Stimulated activated effector memory CD8-positive, alpha-beta T cell treated with anti-CD3 and anti-CD28 coated beads, Interleukin-12 subunit alpha, Interleukin-12 subunit beta, amount 100 ng/mL, for 72 hours (primary cell): ENCODE measurements around the gene ERMARD.

Experiments used
- ATAC-seq: fragments of 150-1000 bp; cut with Tn5 transposase; 2 replicates; pipeline ENCODE4 v1.10.0; 2021
- DNase-seq, 2 donors: peaks; one replicate each; pipeline ENCODE4 v3.0.0; 2021 to 2022; ENCODE audit warnings: low spot score in 2 of 2
- H3K27ac Mint-ChIP-seq: one replicate; pipeline ENCODE4 v1.8.0; 2022; ENCODE audit warnings: mild to moderate bottlenecking, mixed read lengths
- H3K36me3 Mint-ChIP-seq: one replicate; pipeline ENCODE4 v1.8.0; 2022; ENCODE audit warnings: mild to moderate bottlenecking, mixed read lengths
- H3K4me1 Mint-ChIP-seq: one replicate; pipeline ENCODE4 v1.8.0; 2022; ENCODE audit warnings: mixed read lengths
- H3K4me3 Mint-ChIP-seq: one replicate; pipeline ENCODE4 v1.8.0; 2022; ENCODE audit warnings: mild to moderate bottlenecking, mixed read lengths
- H3K9me3 Mint-ChIP-seq: one replicate; pipeline ENCODE4 v1.8.0; 2022; ENCODE audit warnings: mixed read lengths

Gene ERMARD

DNA sequence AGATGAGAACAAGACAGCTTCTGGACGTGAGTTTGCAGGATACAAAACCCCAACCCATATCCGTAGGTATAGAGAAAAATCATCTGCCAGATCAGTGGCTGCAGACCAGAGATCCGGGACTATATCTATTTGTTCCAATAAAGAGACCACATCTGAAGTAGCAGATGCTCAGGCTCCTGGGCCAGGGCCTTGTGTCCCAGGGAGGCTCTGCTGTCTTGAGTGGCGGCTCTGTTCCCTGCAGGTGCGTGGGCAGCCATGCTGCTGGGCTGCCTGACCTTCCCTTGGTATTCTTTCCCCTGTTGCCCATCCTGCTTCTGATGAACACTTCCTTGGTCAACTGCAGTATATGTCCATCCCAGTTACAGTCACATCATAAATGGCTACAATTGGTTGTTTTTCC, 34.9 kb downstream of the ERMARD start:
- H3K9me3 Mint-ChIP-seq, result no peaks in the 10 kb centered on the region
- H3K36me3 Mint-ChIP-seq, result peaks cover 12% of the 10 kb centered on the region
- H3K4me1 Mint-ChIP-seq, result peaks cover 19% of the 10 kb centered on the region
- H3K27ac Mint-ChIP-seq, result no peak overlapping the region
- no peak for DNase-seq
- no peak for ATAC-seq
- no peak overlapping the region for H3K4me3 Mint-ChIP-seq

DNA sequence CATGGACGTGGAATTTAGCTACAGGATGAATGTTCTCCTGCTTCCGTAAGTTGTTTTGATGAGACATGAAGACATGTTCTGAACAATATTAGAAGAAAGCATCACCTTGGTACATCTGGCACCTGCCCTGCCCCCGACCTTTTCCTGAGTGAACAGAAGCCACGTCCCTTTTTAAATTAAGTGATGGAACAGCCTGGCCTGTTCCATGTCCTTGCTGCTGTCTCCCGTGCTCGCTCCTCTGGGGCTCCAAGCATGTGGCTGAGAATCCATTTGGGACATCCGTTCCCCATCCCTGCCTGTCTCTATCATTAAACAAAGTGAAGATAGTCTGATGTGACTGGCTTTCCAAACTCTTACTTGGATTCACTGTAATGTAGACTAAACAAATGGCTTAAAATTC, 36.4 kb downstream of the ERMARD start:
- peaks cover 22% of the 10 kb centered on the region for H3K4me1 Mint-ChIP-seq
- H3K27ac Mint-ChIP-seq, result no peak overlapping the region
- no peak overlapping the region for H3K4me3 Mint-ChIP-seq
- ATAC-seq (no peak), DNase-seq (no peak)
- no peaks in the 10 kb centered on the region for H3K9me3 Mint-ChIP-seq
- peaks cover 11% of the 10 kb centered on the region for H3K36me3 Mint-ChIP-seq

DNA sequence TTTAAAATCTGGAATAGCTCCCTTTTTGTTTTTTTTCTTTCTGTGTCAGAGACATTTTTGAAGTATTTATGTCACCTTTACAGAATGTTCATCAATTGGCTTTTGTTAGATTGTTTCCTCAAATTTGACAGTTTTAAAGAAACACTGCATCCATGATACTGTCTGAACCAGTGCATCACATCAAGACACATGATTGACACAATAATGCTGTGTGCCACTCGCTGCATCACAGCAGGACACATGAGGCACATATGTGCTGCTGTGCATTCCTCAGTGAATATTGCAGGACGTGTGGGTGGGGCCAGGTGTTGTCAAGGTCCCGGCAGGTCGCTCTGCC, 37.4 kb downstream of the ERMARD start:
- ATAC-seq, result no peak
- no peak for DNase-seq
- Mint-ChIP-seq H3K36me3 (peaks cover 6% of the 10 kb centered on the region), H3K4me3 (peak overlapping the region; percentile 75), H3K9me3 (no peaks in the 10 kb centered on the region), H3K27ac (no peak overlapping the region), H3K4me1 (peaks cover 22% of the 10 kb centered on the region)

DNA sequence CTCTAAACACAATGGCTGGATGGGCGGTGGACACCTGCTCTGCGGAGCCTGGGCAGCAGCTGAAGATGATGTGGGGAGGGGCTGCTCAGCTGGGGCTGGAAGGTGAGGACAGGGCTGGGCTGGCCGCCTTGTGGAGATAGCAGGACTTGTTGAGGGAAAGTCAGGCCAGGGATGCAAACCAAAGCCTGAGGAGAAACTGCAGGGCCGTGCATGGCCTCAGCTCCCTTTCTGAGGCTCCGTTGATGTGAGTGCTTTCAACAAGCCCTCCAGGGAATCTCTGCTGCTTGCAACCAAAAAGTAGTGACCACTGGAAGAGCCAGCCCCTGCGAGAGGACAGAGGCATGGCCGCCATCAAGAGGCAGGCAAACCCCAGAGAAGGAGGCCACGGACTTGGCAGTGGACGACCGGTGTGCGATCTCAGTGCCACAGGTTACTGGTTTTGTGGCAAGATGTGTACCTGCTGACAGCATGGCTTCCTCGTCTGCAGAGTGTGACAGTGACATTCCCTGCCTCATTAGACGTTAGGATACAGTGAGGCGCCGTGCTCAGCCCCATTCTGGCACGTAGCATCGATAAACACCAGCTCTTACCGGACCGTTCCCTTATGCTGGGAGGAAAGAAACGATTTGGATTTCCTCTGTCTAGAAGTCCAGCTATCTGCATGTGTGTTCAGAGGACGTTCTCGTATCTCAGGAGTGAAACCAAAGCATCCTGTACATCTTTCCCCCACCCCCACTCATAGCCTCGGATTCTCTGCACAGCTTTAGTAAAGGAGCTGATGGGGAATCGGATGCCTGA, 37.9 kb downstream of the ERMARD start:
- ATAC-seq (no peak), DNase-seq (no peak)
- Mint-ChIP-seq H3K4me3 (peak overlapping the region; percentile 75), H3K4me1 (peaks cover 22% of the 10 kb centered on the region), H3K36me3 (peaks cover 6% of the 10 kb centered on the region), H3K27ac (peak overlapping the region; percentile 73), H3K9me3 (no peaks in the 10 kb centered on the region)

DNA sequence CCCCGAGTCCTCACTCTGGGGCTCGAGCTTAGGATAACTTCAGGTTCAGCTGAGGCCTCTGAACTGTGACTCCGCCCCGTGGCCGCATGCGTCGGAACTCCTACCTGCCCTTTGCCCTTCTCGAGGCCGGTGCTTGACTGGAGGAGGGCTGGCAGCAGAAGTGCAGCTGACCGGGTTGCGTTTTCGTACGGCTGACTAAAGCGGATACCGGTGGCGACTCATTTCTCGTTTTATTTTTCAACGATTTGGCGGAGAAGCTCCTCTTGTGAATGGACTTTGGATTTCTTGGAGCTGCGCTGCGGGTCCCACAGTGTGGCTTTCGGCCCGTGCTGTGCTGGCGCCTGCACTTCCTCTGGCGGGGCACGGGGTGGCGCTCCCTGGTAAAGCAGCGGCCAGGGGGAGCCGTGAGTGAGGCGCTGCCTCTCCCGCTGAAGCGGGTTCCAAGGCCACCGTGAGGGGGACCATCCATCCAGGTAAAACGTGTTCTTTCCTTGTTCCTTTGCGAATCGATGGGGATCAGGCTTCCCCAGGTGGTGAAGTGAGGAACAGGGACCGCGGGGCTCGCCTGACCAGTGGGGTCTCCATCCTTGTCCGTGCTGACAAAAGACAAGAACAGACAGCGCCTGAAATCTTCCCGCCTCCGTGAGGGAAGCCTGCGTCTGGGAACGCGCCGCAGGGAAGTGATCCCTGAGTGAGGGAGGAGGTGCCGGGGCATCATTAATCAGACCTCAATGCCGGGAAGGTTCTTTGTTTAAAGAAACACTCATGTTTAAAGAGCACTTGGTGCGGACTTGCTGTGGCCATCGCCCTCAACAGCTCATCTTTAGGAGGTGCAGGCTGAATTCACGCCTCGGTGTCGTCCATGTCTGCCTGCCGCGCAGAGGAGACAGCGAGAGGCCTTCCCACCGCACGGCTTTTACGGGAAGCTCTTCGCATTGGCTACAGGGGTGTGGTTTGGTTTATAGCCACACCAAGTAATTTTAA, 38.8 kb downstream of the ERMARD start:
- H3K27ac Mint-ChIP-seq, result peak overlapping the region; percentile 73
- H3K4me1 Mint-ChIP-seq, result peaks cover 22% of the 10 kb centered on the region
- peak; percentile 95 for ATAC-seq
- H3K9me3 Mint-ChIP-seq, result no peaks in the 10 kb centered on the region
- peaks cover 6% of the 10 kb centered on the region for H3K36me3 Mint-ChIP-seq
- peak overlapping the region; percentile 75 for H3K4me3 Mint-ChIP-seq
- DNase-seq, result peak; percentile 70 to 85

DNA sequence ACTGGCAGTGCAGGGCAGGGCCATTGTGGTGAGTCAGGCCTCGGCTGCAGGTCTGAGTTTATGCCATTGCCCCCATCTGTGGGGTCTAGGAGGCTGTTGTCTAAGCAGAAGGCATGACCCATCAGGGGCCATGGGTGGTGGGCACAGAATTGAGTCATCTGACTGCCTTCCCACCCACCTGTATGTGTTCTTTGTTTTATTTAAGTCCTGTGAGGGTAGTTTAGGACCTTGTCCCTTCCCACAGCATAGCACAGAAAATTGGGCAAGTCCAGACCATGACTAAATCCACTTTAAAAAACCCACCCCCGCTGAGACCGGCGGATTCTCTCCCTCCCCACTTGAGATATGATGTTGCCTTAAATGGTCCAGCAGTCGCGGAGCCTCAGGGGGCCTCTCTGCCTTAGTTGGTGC, 40.3 kb downstream of the ERMARD start:
- H3K36me3 Mint-ChIP-seq, result peaks cover 6% of the 10 kb centered on the region
- H3K4me1 Mint-ChIP-seq, result peaks cover 22% of the 10 kb centered on the region
- peak overlapping the region; percentile 75 for H3K4me3 Mint-ChIP-seq
- no peak overlapping the region for H3K27ac Mint-ChIP-seq
- no peaks in the 10 kb centered on the region for H3K9me3 Mint-ChIP-seq
- DNase-seq, result no peak
- ATAC-seq, result no peak

DNA sequence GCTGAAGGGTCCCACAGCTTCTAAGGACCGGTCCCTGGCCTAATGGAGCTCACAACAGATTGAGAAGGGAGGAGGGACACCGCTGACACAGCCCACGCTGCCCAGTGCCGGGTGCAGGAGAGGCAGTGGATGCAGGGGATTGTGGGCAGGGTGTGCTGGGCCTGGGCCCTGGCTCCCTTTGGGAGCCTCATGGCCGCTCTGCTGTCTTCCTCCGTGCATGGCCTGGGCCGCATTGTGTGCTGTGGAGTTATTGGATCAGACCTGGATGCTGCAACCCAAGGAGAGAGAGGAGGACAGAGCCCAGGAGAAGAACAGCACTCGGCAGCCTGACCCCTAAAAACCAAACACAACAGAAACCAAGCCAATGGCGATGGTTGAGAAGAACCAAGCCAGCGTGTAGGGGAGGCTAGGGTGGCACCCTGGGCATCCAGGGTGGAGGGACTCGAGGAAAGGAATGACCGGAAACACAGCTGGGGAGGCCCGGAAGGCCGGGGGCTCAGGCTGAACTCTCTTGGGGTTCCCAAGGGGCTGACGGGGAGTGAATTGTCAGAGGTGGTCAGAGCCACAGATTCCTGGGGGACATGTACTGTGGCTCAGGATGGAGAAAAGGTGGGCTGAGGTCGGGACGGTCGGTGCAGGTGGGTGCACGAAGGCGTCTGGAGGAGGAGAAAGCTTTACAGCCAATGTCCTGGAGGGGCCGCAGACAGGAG, 41.0 kb downstream of the ERMARD start:
- no peak overlapping the region for H3K4me3 Mint-ChIP-seq
- ATAC-seq, result no peak
- peaks cover 6% of the 10 kb centered on the region for H3K36me3 Mint-ChIP-seq
- H3K27ac Mint-ChIP-seq, result no peak overlapping the region
- DNase-seq, result no peak
- peaks cover 22% of the 10 kb centered on the region for H3K4me1 Mint-ChIP-seq
- no peaks in the 10 kb centered on the region for H3K9me3 Mint-ChIP-seq

DNA sequence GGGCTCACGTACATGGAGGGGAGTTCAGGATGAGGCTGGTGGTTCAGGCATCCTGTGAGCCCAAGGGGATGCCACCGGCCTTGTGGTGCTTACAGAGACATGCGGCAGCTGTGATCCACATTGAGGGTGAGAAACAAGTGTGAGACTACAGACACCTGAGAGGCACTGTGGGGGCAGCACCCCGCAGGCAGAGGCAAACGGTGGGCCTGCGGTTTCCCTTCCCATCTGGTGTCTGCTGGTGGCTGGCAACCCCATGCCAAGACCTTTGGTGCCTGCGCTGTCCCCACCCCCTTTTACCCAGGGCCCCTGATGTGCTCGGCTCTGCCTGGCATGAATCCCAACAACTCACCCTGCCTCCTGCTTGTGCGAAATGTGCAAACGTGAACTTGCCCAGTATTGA, 42.0 kb downstream of the ERMARD start:
- Mint-ChIP-seq H3K27ac (no peak overlapping the region), H3K4me1 (peaks cover 22% of the 10 kb centered on the region), H3K36me3 (peaks cover 6% of the 10 kb centered on the region), H3K4me3 (no peak overlapping the region), H3K9me3 (no peaks in the 10 kb centered on the region)
- ATAC-seq (no peak), DNase-seq (no peak)

DNA sequence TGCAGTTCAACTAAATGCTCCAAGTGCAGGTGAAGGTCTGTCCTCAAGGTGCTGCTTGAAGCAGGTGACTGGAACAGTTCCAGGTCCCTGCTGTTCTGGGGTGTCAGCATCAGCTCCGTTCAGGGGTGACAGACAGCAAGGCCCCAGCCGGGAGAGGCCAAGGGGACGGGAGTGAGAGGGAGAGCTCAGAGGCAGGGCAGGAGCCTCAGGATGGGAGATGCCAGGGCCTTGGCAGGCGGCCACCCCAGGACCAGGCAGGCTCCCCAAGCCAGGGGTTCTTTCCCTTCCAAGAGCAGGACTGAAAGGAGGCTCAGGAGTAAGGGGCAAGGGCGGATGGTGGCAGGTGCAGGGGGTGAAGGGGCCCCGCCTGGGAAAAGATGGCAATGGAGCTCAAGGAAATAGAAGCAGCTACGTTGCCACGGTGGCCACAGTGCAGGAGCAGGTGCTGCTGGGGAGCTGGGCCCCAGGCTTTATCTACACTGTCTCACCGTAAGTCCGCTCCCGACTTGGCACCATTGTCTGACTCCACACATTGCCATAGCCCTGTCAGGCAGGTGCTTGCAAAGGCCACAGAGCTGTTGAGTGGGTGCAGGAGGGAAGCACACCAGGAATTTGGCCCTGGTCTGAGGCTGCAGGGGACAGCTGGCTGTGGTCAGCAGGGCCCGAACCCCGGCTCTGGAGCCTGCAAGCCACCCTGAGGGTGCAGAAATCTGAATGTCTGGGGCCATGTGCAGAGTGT, 43.1 kb downstream of the ERMARD start:
- Mint-ChIP-seq H3K4me3 (no peak overlapping the region), H3K4me1 (peaks cover 22% of the 10 kb centered on the region), H3K27ac (no peak overlapping the region), H3K36me3 (no peaks in the 10 kb centered on the region), H3K9me3 (no peaks in the 10 kb centered on the region)
- no peak for DNase-seq
- no peak for ATAC-seq

DNA sequence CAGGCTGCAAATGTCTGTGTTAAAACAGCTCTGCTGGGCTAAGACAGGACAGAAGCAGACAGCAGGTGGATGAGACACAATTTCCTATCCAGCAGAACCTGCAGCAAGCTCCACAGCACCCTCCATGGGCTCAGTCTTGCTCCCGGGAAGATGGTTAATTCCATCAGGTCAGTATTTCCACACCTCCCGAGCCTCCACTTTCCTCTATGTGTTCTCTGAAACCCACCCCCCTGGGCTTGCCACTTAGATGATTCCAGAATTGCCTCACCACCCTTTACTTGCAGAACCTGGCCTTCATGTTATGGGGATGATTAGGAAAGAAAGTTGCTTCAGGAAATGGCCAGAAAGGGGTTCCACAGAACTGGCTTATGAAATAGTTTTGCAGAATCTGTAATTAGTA, 43.8 kb downstream of the ERMARD start:
- DNase-seq (no peak), ATAC-seq (no peak)
- no peaks in the 10 kb centered on the region for H3K9me3 Mint-ChIP-seq
- H3K36me3 Mint-ChIP-seq, result no peaks in the 10 kb centered on the region
- no peak overlapping the region for H3K27ac Mint-ChIP-seq
- H3K4me1 Mint-ChIP-seq, result peaks cover 15% of the 10 kb centered on the region
- no peak overlapping the region for H3K4me3 Mint-ChIP-seq

DNA sequence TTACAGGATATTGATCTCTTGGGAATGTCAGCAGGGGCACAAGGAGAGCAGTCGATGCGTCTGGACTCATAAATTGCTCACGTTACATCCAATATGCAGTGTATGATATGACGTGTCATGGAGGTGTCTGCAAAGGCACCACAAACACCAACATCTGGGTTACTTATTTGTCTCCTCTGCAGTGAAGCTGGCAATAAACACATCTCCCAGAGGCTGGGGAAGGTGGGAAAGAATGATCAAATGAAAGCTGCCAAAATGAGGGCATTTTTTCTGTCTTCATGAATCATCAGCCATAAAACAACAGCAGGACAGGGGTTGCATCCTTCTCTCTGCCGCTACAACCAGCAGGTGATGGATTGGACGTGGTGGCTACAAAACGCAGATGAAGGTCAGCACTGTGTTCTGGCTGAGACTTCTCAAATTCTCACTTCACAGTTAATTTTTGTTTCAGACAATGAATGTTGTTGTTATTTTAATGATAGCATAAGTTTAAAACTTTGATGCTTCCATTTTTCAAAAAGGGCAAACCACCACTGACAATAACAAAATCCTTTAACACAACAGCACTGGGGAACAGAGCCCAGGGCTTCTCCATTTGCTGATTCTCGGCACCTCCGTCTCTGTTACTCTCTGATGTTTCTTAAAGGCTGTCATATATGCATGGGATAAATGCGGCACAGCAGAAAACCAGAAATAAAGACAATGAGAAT, 47.5 kb downstream of the ERMARD start:
- no peaks in the 10 kb centered on the region for H3K9me3 Mint-ChIP-seq
- H3K27ac Mint-ChIP-seq, result no peak overlapping the region
- DNase-seq, result peak in 1 of 2 donors; percentile 20

DNA sequence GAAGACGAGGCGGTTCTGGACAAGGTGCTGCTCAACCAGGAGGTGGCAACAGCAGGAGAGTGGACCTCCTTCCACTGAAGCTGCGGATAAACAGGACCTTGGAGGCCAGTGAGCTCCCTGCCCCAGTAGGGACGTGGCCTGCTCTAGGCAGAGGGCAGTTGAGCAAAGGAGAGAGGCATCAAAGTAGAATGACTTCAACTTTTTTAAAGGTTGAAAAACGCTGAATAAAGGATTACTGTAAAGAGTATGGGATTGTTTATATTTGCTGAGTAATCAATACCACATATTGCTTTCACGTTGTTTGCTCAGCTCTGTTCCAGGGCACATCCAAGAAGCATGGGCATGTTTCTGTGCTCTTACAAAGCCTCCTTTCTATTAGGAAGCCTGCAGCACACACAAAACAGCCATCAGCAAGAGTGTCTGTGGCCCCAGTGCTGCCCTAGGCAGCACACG, 48.1 kb downstream of the ERMARD start:
- Mint-ChIP-seq H3K4me3 (no peak overlapping the region), H3K9me3 (no peaks in the 10 kb centered on the region), H3K4me1 (peaks cover 18% of the 10 kb centered on the region), H3K36me3 (no peaks in the 10 kb centered on the region), H3K27ac (no peak overlapping the region)
- peak in 1 of 2 donors; percentile 7 for DNase-seq
- no peak for ATAC-seq

More for the DNA sequence above, 47.5 kb downstream of the ERMARD start:
- Mint-ChIP-seq H3K4me3 (no peak overlapping the region), H3K4me1 (peaks cover 12% of the 10 kb centered on the region), H3K36me3 (no peaks in the 10 kb centered on the region)
- no peak for ATAC-seq

DNA sequence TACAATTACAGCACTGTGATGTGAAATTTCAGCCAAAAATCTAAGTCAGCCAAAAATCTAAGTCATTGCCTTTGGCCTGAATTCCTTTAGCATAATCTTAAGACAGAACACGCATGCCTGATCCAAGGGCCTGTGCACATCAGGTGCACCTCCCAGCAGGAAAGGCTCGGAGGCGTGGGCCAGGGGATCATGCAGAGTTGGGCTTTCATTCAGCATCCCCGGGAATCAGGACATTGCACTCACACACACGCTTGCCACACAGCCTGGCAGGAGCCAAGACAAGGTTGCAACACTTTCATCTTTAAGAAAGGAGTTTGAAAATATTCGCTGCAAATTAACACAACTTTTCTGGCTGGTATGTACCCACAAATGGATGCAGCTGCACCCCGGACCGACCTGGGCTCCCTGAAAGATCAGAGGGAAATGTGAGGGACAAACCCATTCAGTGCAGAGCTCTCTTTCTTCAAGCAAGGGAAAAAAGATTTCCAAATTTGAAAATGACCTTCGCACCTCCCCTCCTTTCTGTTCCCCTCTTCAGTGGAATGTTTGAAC, 48.8 kb downstream of the ERMARD start:
- no peak for ATAC-seq
- no peaks in the 10 kb centered on the region for H3K36me3 Mint-ChIP-seq
- no peak overlapping the region for H3K27ac Mint-ChIP-seq
- peaks cover 25% of the 10 kb centered on the region for H3K4me1 Mint-ChIP-seq
- no peak overlapping the region for H3K4me3 Mint-ChIP-seq
- peak in 1 of 2 donors; percentile 3 for DNase-seq
- H3K9me3 Mint-ChIP-seq, result no peaks in the 10 kb centered on the region
